ENCODE results near the gene SPDYE4. TPM values are rescaled to one million over a fixed set of nuclear protein-coding genes. Genes with fewer than 3 reads are reported as not detected.

Gene SPDYE4
- polyA plus RNA-seq, 1 of the 3 experiments (the other 2 are of a cell fraction), result not detected

DNA sequence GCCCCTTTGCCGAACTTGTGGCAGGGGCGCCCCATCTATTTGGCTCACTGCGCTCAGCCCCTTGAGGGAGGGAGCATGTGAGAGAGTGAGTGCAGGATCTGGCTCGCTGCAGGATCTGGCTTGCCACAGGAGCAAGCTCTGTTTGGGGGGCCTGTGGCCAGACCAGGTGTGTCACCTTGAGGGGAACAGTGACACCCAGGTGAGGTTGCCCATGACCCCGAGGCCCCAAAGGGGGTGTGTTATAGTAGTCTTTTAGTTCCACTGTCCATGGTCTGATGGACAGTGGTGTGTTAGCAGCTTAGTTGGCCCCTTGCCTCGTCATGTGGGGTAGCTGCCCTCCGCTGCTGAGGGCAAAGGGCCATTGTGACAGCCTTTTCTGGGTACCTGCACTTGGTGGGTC lies 55.3 kb downstream of the SPDYE4 start:
- no peak for DNase-seq
- Histone ChIP-seq H2AFZ (ENCODE audit: low read depth) (no peak overlapping the region), H3K27ac (ENCODE audit: low read depth in 2 of 2, low read length in 1 of 2) (no peak overlapping the region), H3K4me1 (ENCODE audit: control insufficient read depth in 1 of 2, insufficient read depth in 2 of 2, low read depth in 1 of 2, low read length in 1 of 2) (peaks cover 0 to 15% of the 10 kb centered on the region in 2 experiments; a peak in 1 of 4 replicates), H3K4me3 (ENCODE audit: low read depth in 2 of 2, low read length in 1 of 2) (no peak overlapping the region), H4K20me1 (ENCODE audit: insufficient read depth) (no peaks in the 10 kb centered on the region), H3K9ac (no peak overlapping the region), H3F3A (replicated peaks; ENCODE audit: insufficient read depth) (no peaks in the 10 kb centered on the region), H3K4me2 (no peak overlapping the region), H3K9me2 (no peaks in the 10 kb centered on the region), H3K79me2 (ENCODE audit: insufficient read depth) (no peaks in the 10 kb centered on the region), H3K9me3 (no peaks in the 10 kb centered on the region), H3K36me3 (replicated peaks in 1 of 2; ENCODE audit: control insufficient read depth in 1 of 2, insufficient read depth in 2 of 2, low read length in 1 of 2) (no peaks in the 10 kb centered on the region), H3K27me3 (ENCODE audit: insufficient read depth) (no peaks in the 10 kb centered on the region; the same call in 1 of the 2 replicates)
- ChIA-PET POLR2A (no interaction called here), CTCF (no interaction called here)
- no peak for TF ChIP-seq NRF1 (IDR thresholded peaks at IDR 0.05; ENCODE audit: low read depth, low read length)
- no peak for TF ChIP-seq USF2 (IDR thresholded peaks at IDR 0.05; ENCODE audit: borderline replicate concordance, low read depth, low read length)
- TF ChIP-seq EP300 (IDR thresholded peaks at IDR 0.05; ENCODE audit: borderline replicate concordance in 1 of 2, low read depth in 1 of 2, low read length in 1 of 2), result no peak
- TF ChIP-seq FOXJ3 (CRISPR knock-in tag; IDR thresholded peaks at IDR 0.05), result no peak
- no peak for TF ChIP-seq ELF1 (IDR thresholded peaks at IDR 0.05)
- TF ChIP-seq, protein P1, sequence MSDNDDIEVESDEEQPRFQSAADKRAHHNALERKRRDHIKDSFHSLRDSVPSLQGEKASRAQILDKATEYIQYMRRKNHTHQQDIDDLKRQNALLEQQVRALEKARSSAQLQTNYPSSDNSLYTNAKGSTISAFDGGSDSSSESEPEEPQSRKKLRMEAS (IDR thresholded peaks at IDR 0.05; ENCODE audit: low read depth), result no peak
- no peak for TF ChIP-seq TCF12 (IDR thresholded peaks at IDR 0.05)
- TF ChIP-seq RAD21 (IDR thresholded peaks at IDR 0.05; ENCODE audit: low read length), result no peak
- no peak for TF ChIP-seq TEAD4 (IDR thresholded peaks at IDR 0.05; ENCODE audit: borderline replicate concordance, insufficient read depth)
- TF ChIP-seq SIN3A (IDR thresholded peaks at IDR 0.05; ENCODE audit: borderline replicate concordance, low read depth, low read length), result no peak
- no peak for TF ChIP-seq FOXM1 (IDR thresholded peaks at IDR 0.05; ENCODE audit: low read depth)
- no peak for TF ChIP-seq MXI1 (IDR thresholded peaks at IDR 0.05; ENCODE audit: low read depth, low read length)
- TF ChIP-seq, protein P2, sequence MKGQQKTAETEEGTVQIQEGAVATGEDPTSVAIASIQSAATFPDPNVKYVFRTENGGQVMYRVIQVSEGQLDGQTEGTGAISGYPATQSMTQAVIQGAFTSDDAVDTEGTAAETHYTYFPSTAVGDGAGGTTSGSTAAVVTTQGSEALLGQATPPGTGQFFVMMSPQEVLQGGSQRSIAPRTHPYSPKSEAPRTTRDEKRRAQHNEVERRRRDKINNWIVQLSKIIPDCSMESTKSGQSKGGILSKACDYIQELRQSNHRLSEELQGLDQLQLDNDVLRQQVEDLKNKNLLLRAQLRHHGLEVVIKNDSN (IDR thresholded peaks at IDR 0.05; ENCODE audit: borderline replicate concordance, low read depth), result no peak
- TF ChIP-seq TAF1 (IDR thresholded peaks at IDR 0.05; ENCODE audit: borderline replicate concordance, low read depth, low read length), result no peak
- TF ChIP-seq SMC3 (IDR thresholded peaks at IDR 0.05; ENCODE audit: low read depth, low read length), result no peak
- no peak for TF ChIP-seq ZBTB33 (IDR thresholded peaks at IDR 0.05; ENCODE audit: borderline replicate concordance, low read depth)
- no peak for TF ChIP-seq POLR2AphosphoS5 (IDR thresholded peaks at IDR 0.05; ENCODE audit: low read depth, low read length)
- TF ChIP-seq REST (IDR thresholded peaks at IDR 0.05; ENCODE audit: low read depth, low read length), result no peak
- 52% methylated on average over 7 of the region's 7 CpGs for WGBS (ENCODE audit: low lambda C conversion rate)
